PFSK-1 (cell line): ENCODE data around the gene WSCD2.

Experiments used
- POLR2AphosphoS5 ChIP-seq: IDR thresholded peaks from 2 replicates; pipeline ENCODE4 v1.6.1; 2012; ENCODE audit warnings: low read depth, mild to moderate bottlenecking, control low read depth, low read length, moderate library complexity
- REST ChIP-seq, 2 experiments: IDR thresholded peaks; 2 replicates each; pipeline versions ENCODE4 v1.6.1 to v1.8.0; 2011 to 2012; ENCODE audit warnings: low read depth in 2 of 2, low read length in 2 of 2, control low read depth in 1 of 2, inconsistent platforms in 1 of 2, mild to moderate bottlenecking in 1 of 2, moderate library complexity in 1 of 2; ENCODE audit not compliant: insufficient read depth in 1 of 2
- SIN3A ChIP-seq: IDR thresholded peaks from 2 replicates; pipeline ENCODE4 v1.6.1; 2012; ENCODE audit warnings: mild to moderate bottlenecking, low read length, moderate library complexity, borderline replicate concordance; ENCODE audit not compliant: insufficient read depth
- TAF1 ChIP-seq: IDR thresholded peaks from 2 replicates; pipeline ENCODE4 v1.6.1; 2012; ENCODE audit warnings: low read length, control low read depth, borderline replicate concordance; ENCODE audit not compliant: insufficient read depth

GRCh38 chr12:108271951-108272872 lies 143.1 kb downstream of the WSCD2 start:
- TF ChIP-seq POLR2AphosphoS5 (no peak), REST (IDR thresholded peaks at IDR 0.05; ENCODE audit: insufficient read depth in 1 of 2, low read depth in 2 of 2, low read length in 2 of 2) (no peak), SIN3A (no peak), TAF1 (no peak)
